Sigmoid colon (tissue), 3 donors: ENCODE data around the gene SYTL2.

ENCODE experiments used
- POLR2A ChIP-seq, 2 donors: fragments of 450-650 bp; IDR thresholded peaks; one replicate each; pipeline ENCODE4 v1.6.1; 2016; ENCODE audit warnings: antibody characterized with exemption in 2 of 2, mild to moderate bottlenecking in 2 of 2, moderate library complexity in 2 of 2
- TF ChIP-seq, protein P1 (sequence below), 4 experiments: fragments of 450-650 bp in 3 of 4; fragments of 200-600 bp in 1 of 4; IDR thresholded peaks; one replicate each; pipeline ENCODE4 v1.5.1; 2016 to 2019; ENCODE audit warnings: antibody characterized with exemption in 4 of 4, mild to moderate bottlenecking in 3 of 4, moderate library complexity in 2 of 4

DNA sequence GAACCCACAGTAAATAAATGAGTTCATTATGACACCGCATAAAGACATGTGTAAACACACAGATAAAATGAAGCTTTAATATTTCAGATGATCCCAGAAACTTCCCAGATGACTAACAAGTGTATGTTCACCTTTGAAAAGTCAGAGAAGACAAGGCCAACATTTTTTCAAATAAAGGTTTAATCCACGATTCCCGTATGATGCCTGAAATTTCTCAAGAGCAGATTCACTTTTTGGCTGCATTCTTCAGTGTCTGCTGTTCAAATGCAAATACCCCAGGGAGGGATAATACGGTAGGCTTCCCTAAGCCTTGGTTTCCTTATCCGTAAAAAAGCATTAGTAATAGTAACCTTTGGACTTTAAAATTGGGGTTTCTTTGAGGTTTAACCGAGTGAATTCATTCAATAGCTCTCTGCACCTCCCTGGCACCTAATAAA lies 62.5 kb downstream of the SYTL2 start:
- TF ChIP-seq POLR2A (IDR thresholded peaks at IDR 0.05) = no peak
- TF ChIP-seq, protein P1, sequence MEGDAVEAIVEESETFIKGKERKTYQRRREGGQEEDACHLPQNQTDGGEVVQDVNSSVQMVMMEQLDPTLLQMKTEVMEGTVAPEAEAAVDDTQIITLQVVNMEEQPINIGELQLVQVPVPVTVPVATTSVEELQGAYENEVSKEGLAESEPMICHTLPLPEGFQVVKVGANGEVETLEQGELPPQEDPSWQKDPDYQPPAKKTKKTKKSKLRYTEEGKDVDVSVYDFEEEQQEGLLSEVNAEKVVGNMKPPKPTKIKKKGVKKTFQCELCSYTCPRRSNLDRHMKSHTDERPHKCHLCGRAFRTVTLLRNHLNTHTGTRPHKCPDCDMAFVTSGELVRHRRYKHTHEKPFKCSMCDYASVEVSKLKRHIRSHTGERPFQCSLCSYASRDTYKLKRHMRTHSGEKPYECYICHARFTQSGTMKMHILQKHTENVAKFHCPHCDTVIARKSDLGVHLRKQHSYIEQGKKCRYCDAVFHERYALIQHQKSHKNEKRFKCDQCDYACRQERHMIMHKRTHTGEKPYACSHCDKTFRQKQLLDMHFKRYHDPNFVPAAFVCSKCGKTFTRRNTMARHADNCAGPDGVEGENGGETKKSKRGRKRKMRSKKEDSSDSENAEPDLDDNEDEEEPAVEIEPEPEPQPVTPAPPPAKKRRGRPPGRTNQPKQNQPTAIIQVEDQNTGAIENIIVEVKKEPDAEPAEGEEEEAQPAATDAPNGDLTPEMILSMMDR (IDR thresholded peaks at IDR 0.05) = no peak
